Activated T-cell treated with anti-CD3 and anti-CD28 coated beads, Interleukin-2, amount 50 U/mL, for 72 hours (primary cell): ENCODE data around the gene NRAP. TPM values are rescaled to one million over a fixed set of nuclear protein-coding genes. Genes with fewer than 3 reads are reported as not detected.
A peak's percentile ranks its signal among the peaks of the same experiment; 100 is the strongest.
"Not testable (repeated sequence)": the region's sequence is repeated elsewhere in the genome, so short reads cannot be mapped to it uniquely, and the experiment has no call there.

Source experiments
- ATAC-seq, 2 donors: fragments of 150-1000 bp; cut with Tn5 transposase; replicated peaks in 1 of 2; 2 replicates each; pipeline ENCODE4 v1.10.0; 2021; ENCODE audit warnings: moderate library complexity in 2 of 2, mild to moderate bottlenecking in 1 of 2
- DNase-seq, 2 donors: peaks; one replicate each; pipeline ENCODE4 v3.0.0; 2021 to 2022; ENCODE audit warnings: mixed read lengths in 1 of 2
- H3K27ac Mint-ChIP-seq: one replicate; pipeline ENCODE4 v1.8.0; 2022; ENCODE audit warnings: mild to moderate bottlenecking, moderate library complexity, mixed read lengths
- H3K27me3 Mint-ChIP-seq: one replicate; pipeline ENCODE4 v1.8.0; 2022; ENCODE audit warnings: low read depth, mixed read lengths
- H3K36me3 Mint-ChIP-seq, 2 donors: one replicate each; pipeline ENCODE4 v1.8.0; 2022; ENCODE audit warnings: mixed read lengths in 2 of 2, mild to moderate bottlenecking in 1 of 2; ENCODE audit not compliant: insufficient read depth in 2 of 2
- H3K4me1 Mint-ChIP-seq: one replicate; pipeline ENCODE4 v1.8.0; 2022; ENCODE audit warnings: low read depth, mixed read lengths
- H3K4me3 Mint-ChIP-seq, 2 donors: one replicate each; pipeline ENCODE4 v1.8.0; 2022; ENCODE audit warnings: mild to moderate bottlenecking in 2 of 2, mixed read lengths in 2 of 2, moderate library complexity in 2 of 2
- H3K9me3 Mint-ChIP-seq, 2 donors: one replicate each; pipeline ENCODE4 v1.8.0; 2022; ENCODE audit warnings: mixed read lengths in 2 of 2
- total RNA-seq, 2 donors: library from RNA; stranded (reverse); gene quantifications; one replicate each; pipeline ENCODE4 v1.2.3, GENCODE V29; 2022

Gene NRAP
- total RNA-seq, 2 donors from 2014 or later, result not detected

DNA sequence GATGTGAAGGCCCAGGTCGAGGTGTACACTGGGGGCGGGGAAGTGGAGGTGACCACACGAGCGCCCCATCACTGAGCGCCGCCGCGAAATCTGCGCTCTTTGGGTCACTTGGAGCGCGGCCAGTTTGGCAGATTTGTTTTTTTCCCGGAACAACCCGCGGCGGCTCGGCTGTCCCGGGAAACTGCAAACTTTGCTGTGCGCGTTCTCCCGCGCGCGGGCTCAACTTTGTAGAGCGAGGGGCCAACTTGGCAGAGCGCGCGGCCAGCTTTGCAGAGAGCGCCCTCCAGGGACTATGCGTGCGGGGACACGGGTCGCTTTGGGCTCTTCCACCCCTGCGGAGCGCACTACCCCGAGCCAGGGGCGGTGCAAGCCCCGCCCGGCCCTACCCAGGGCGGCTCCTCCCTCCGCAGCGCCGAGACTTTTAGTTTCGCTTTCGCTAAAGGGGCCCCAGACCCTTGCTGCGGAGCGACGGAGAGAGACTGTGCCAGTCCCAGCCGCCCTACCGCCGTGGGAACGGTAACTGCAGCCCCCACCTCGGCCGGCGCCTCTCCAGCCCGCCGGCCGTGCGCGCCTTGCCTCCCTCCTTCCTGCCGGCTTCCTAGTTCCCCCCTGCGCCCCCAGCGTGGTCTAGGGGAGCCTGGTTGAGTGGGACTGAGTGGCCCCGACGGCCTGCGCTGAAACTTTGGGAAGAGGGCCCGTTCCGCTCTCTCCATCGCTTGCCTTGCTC is 15.8 kb upstream of the NRAP start, which contains the start of gene CASP7:
Gene CASP7, plus strand, starts transcription at position 450 of the 727 bp plus-strand sequence. CDS start 17,582 bp downstream, outside the sequence.
- Mint-ChIP-seq H3K27ac (peak within 1 kb of the TSS; percentile 95), H3K4me1 (peaks cover 42% of the 10 kb centered on the region), H3K4me3 (peak within 1 kb of the TSS; percentile 92 to 98), H3K9me3 (peaks cover 0 to 6% of the 10 kb centered on the region in 2 donors), H3K36me3 (peaks cover 12 to 14% of the 10 kb centered on the region in 2 donors), H3K27me3 (no peaks in the 10 kb centered on the region)
- DNase-seq, result peak; percentile 85 to 87
- peak; percentile 82 for ATAC-seq

DNA sequence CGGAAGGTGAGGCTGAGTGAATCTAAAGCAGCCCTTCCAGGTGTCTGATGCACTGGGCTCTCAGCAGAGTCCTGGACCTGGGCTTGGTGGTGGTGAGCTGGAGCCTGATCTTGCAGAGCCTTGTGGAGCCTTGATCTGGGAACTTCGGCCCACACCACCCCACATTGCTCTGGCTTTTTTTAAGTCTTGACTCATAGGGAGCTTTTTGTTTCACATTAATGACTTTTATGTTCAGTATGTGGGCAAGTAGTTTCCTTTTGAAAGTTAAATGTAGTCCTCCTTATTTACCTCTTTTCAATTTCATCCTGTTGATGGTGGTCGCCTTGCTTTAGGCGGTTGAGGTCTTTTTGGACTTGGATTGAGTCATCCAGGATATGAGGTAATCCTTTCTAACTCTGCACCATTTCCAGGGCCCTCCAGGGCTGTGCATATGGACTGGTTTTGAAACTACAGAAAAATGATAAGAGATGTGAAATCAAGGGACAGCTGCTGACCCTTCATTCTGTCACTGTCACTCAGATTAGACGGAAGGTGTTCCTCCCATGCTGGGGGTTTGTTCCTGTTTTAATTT is 2.9 kb upstream of the NRAP start:
- peak; percentile 29 to 30 for DNase-seq
- Mint-ChIP-seq H3K9me3 (peaks cover 1 to 3% of the 10 kb centered on the region in 2 donors), H3K4me1 (peaks cover 7% of the 10 kb centered on the region), H3K27me3 (peaks cover 31% of the 10 kb centered on the region), H3K36me3 (peaks cover 0 to 6% of the 10 kb centered on the region in 2 donors), H3K4me3 (peak overlapping the region in 1 of 2 donors; percentile 25), H3K27ac (peak overlapping the region; percentile 12)
- ATAC-seq, result peak; percentile 91 to 95

- no peak for ATAC-seq
- no peak overlapping the region for H3K27ac Mint-ChIP-seq
Measured at GRCh38 chr10:113665806-113666354, 2.0 kb upstream of the NRAP start.

DNA sequence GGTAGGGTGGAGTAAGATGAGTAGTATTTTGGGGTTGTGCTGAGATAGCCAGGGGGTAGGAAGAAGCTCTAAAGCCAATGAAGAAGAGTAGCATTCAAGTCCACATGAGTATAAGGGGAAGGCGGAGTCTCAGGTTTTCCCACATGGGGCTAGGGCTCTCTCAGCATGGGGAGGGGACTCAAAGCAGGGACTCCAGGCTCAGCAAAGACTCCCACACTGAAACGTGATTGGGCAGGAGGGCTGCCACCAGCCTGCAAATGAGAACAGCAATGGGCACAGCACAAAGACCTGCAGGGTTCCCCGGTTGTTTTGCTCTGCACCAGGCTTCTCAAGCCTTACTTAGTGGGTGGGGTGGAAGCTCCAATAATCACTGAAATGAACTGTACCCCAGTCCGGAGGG is 1.5 kb upstream of the NRAP start:
- Mint-ChIP-seq H3K4me3 (no peak overlapping the region), H3K9me3 (peaks cover 0 to 3% of the 10 kb centered on the region in 2 donors), H3K4me1 (peaks cover 7% of the 10 kb centered on the region), H3K27ac (no peak overlapping the region), H3K27me3 (peaks cover 27% of the 10 kb centered on the region), H3K36me3 (peaks cover 0 to 4% of the 10 kb centered on the region in 2 donors)
- ATAC-seq (no peak), DNase-seq (no peak)

More at GRCh38 chr10:113665806-113666354, 2.0 kb upstream of the NRAP start:
- H3K9me3 Mint-ChIP-seq, result peaks cover 1 to 3% of the 10 kb centered on the region in 2 donors
- peaks cover 7% of the 10 kb centered on the region for H3K4me1 Mint-ChIP-seq
- peaks cover 0 to 6% of the 10 kb centered on the region in 2 donors for H3K36me3 Mint-ChIP-seq
- DNase-seq, result no peak
- H3K4me3 Mint-ChIP-seq, result no peak overlapping the region
- peaks cover 31% of the 10 kb centered on the region for H3K27me3 Mint-ChIP-seq

GRCh38 chr10:113663142-113663541 is 699 bp downstream of the NRAP start:
- peaks cover 0 to 3% of the 10 kb centered on the region in 2 donors for H3K9me3 Mint-ChIP-seq
- H3K4me1 Mint-ChIP-seq, result peaks cover 7% of the 10 kb centered on the region
- H3K36me3 Mint-ChIP-seq, result peaks cover 0 to 2% of the 10 kb centered on the region in 2 donors
- DNase-seq, result no peak
- H3K4me3 Mint-ChIP-seq, result no peak overlapping the region
- no peak overlapping the region for H3K27ac Mint-ChIP-seq
- H3K27me3 Mint-ChIP-seq, result peaks cover 30% of the 10 kb centered on the region
- ATAC-seq, result no peak

DNA sequence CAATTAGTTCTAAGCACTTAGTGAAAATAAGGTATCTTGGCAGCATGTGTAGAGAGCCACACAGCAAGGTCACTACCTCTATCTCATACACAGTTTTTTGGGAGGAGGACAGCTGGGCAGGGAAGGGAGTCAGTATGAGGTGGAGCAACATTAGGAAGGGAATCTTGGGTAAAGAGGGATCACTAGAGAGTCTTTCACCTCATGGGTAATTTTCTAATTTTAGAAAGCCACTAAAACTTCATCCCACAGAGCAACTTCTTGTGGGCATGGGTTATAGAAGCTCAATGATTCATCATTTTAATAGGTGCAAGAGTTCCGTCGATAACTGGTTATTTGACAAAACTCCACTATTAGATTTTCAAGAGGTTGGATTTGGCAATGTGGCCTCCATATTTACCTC is 2.5 kb downstream of the NRAP start:
- peaks cover 30% of the 10 kb centered on the region for H3K27me3 Mint-ChIP-seq
- no peaks in the 10 kb centered on the region for H3K36me3 Mint-ChIP-seq
- H3K27ac Mint-ChIP-seq, result no peak overlapping the region
- H3K4me1 Mint-ChIP-seq, result no peaks in the 10 kb centered on the region
- ATAC-seq, result no peak
- no peaks in the 10 kb centered on the region for H3K9me3 Mint-ChIP-seq
- H3K4me3 Mint-ChIP-seq, result no peak overlapping the region
- DNase-seq, result no peak

DNA sequence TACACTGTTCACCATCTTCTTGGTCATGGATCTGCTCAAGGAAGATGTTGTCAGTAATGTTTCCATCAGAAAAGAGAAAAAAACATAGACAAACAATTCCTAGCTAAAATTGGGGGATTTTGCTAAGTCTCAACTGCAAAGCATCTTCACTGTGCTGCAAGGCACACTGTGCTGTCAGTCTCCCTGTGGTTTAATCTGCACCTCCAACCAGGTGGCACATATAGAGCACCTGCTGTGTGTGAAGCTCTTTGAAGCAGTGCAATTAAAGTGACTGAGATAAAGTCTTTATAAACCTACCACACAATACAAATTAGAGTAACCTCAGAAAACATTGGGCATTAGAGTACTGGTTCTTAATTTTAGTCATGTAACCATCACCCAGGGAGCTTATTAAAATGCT is 6.3 kb downstream of the NRAP start:
- Mint-ChIP-seq H3K36me3 (no peaks in the 10 kb centered on the region), H3K27me3 (peaks cover 30% of the 10 kb centered on the region), H3K4me1 (no peaks in the 10 kb centered on the region), H3K27ac (no peak overlapping the region), H3K4me3 (no peak overlapping the region), H3K9me3 (no peaks in the 10 kb centered on the region)
- ATAC-seq (no peak), DNase-seq (no peak)

- Mint-ChIP-seq H3K9me3 (no peaks in the 10 kb centered on the region), H3K27ac (no peak overlapping the region), H3K27me3 (peaks cover 29% of the 10 kb centered on the region), H3K36me3 (no peaks in the 10 kb centered on the region), H3K4me3 (no peak overlapping the region), H3K4me1 (no peaks in the 10 kb centered on the region)
- ATAC-seq (no peak), DNase-seq (no peak)
Measured at GRCh38 chr10:113656896-113657295, 6.9 kb downstream of the NRAP start.

GRCh38 chr10:113652456-113652855 is 11.4 kb downstream of the NRAP start:
- H3K9me3 Mint-ChIP-seq, H3K4me3 Mint-ChIP-seq: not testable (repeated sequence)

DNA sequence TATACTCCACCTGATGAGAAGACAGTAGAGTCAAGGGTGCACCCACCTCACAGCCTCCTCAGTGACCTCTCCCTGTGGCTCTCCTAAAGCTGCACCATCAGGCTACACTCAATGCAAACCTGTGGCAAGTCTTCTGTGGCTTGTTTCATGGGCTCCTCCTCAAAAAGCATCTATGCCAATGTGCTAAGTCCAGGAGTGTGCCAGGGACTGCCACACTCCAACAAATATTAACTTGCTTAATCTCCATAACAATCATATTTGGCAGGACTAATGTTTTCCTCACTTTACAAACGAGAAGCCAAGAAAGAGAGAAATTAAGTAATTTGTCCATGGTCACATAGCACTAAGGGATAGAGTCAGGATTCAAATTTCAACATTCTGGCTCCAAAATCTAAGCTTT is 11.9 kb downstream of the NRAP start:
- H3K27me3 Mint-ChIP-seq, result peaks cover 48% of the 10 kb centered on the region
- no peak overlapping the region for H3K27ac Mint-ChIP-seq

More at GRCh38 chr10:113652456-113652855, 11.4 kb downstream of the NRAP start:
- H3K27ac Mint-ChIP-seq, H3K4me1 Mint-ChIP-seq, ATAC-seq, DNase-seq, H3K36me3 Mint-ChIP-seq: not testable (repeated sequence)
- peaks cover 43% of the 10 kb centered on the region for H3K27me3 Mint-ChIP-seq

GRCh38 chr10:113651021-113651420 is 12.8 kb downstream of the NRAP start:
- no peaks in the 10 kb centered on the region for H3K36me3 Mint-ChIP-seq
- no peak overlapping the region for H3K4me3 Mint-ChIP-seq
- DNase-seq (no peak), ATAC-seq (no peak)
- H3K27me3 Mint-ChIP-seq, result peaks cover 53% of the 10 kb centered on the region
- H3K9me3 Mint-ChIP-seq, result peaks cover 0 to 1% of the 10 kb centered on the region in 2 donors
- H3K4me1 Mint-ChIP-seq, result no peaks in the 10 kb centered on the region
- no peak overlapping the region for H3K27ac Mint-ChIP-seq

More for the DNA sequence above, 11.9 kb downstream of the NRAP start:
- ATAC-seq, result no peak
- Mint-ChIP-seq H3K9me3 (peaks cover 0 to 1% of the 10 kb centered on the region in 2 donors), H3K36me3 (no peaks in the 10 kb centered on the region), H3K4me3 (no peak overlapping the region), H3K4me1 (no peaks in the 10 kb centered on the region)
- no peak for DNase-seq

DNA sequence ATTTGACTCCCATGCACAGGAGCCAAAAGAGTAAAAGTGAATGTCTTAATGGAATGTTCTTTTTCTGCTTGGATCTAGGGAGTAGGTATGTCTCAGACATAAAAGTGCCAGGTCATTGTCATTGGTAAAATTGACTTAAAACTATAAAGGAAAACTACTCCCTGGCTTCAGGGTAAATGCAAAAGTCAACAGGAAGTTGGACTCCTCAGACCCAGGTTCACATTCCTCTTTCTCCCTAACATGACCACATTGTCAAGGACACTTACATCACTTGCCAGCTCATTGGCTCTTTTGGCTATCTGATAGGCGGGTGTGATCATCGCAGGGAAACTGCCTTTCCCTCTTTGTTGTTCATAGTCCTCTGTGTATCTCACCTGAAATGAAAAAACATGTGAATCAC is 13.7 kb downstream of the NRAP start:
- no peaks in the 10 kb centered on the region for H3K4me1 Mint-ChIP-seq
- no peak overlapping the region for H3K4me3 Mint-ChIP-seq
- ATAC-seq, result no peak
- H3K9me3 Mint-ChIP-seq, result peaks cover 0 to 1% of the 10 kb centered on the region in 2 donors
- H3K27ac Mint-ChIP-seq, result no peak overlapping the region
- no peak for DNase-seq
- no peaks in the 10 kb centered on the region for H3K36me3 Mint-ChIP-seq
- peaks cover 53% of the 10 kb centered on the region for H3K27me3 Mint-ChIP-seq

GRCh38 chr10:113648478-113648877 is 15.4 kb downstream of the NRAP start:
- H3K36me3 Mint-ChIP-seq, result no peaks in the 10 kb centered on the region
- no peak overlapping the region for H3K27ac Mint-ChIP-seq
- no peak overlapping the region for H3K4me3 Mint-ChIP-seq
- DNase-seq (no peak), ATAC-seq (no peak)
- peaks cover 6% of the 10 kb centered on the region for H3K4me1 Mint-ChIP-seq
- H3K27me3 Mint-ChIP-seq, result peaks cover 41% of the 10 kb centered on the region
- peaks cover 0 to 1% of the 10 kb centered on the region in 2 donors for H3K9me3 Mint-ChIP-seq
